H1 (cell line): Measurements from ENCODE around the gene CLDN4. TPM values are rescaled to one million over a fixed set of nuclear protein-coding genes. Genes with fewer than 3 reads are reported as not detected.

Experiments used
- CTCF ChIA-PET: fragments of 300-600 bp; sonication (Branson Sonifier 250); formaldehyde crosslinking; loops from one replicate; lab custom pipeline; 2021; ENCODE audit not compliant: partially characterized antibody; lab: Charles Lee
- POLR2A ChIA-PET: fragments of 300-600 bp; sonication (Branson Sonifier 250); formaldehyde crosslinking; loops from one replicate; lab custom pipeline; 2021; ENCODE audit warnings: inconsistent platforms; ENCODE audit not compliant: partially characterized antibody; lab: Charles Lee
- DNase-seq, 2 experiments: peaks; one replicate each; pipeline versions ENCODE4 v3.0.0 to v3.0.0-alpha.2; 2010 to 2022; ENCODE audit warnings: low spot score in 2 of 2, low read depth in 1 of 2, mixed read lengths in 1 of 2
- FAIRE-seq: peaks from 2 replicates; lab custom pipeline; 2011; peaks lifted over from hg19 to GRCh38; lab: Jason Lieb, UNC
- H2AFZ ChIP-seq: 2 replicates; pipeline ENCODE4 v1.8.1; 2012; ENCODE audit warnings: low read length, inconsistent platforms
- H2AK5ac ChIP-seq: 2 replicates; pipeline ENCODE4 v1.6.1; 2013; ENCODE audit warnings: low read depth, low read length
- H2BK120ac ChIP-seq: replicated peaks from 2 replicates; pipeline ENCODE3; 2013; ENCODE audit warnings: low read depth, low read length, inconsistent platforms
- H2BK12ac ChIP-seq: 2 replicates; pipeline ENCODE4 v1.6.1; 2013; ENCODE audit warnings: low read depth, low read length
- H2BK15ac ChIP-seq: 2 replicates; pipeline ENCODE4 v1.6.1; 2013; ENCODE audit warnings: low read length
- H2BK20ac ChIP-seq: 2 replicates; pipeline ENCODE4 v1.6.1; 2013; ENCODE audit warnings: low read length
- H2BK5ac ChIP-seq: 2 replicates; pipeline ENCODE4 v1.6.1; 2013; ENCODE audit warnings: low read depth, low read length
- H3K14ac ChIP-seq: 2 replicates; pipeline ENCODE4 v1.6.1; 2013; ENCODE audit warnings: inconsistent platforms; ENCODE audit not compliant: insufficient read length
- H3K18ac ChIP-seq: 2 replicates; pipeline ENCODE4 v1.6.1; 2013; ENCODE audit warnings: low read length; ENCODE audit errors: extremely low read depth
- H3K23ac ChIP-seq: 2 replicates; pipeline ENCODE4 v1.6.1; 2013; ENCODE audit warnings: inconsistent platforms; ENCODE audit not compliant: insufficient read length
- H3K23me2 ChIP-seq: 2 replicates; pipeline ENCODE4 v1.6.1; 2013; ENCODE audit warnings: low read depth, low read length
- H3K27ac ChIP-seq: 2 replicates; pipeline ENCODE4 v1.6.1; 2011; ENCODE audit warnings: low read depth, low read length, inconsistent platforms
- H3K27me3 ChIP-seq, 4 experiments: replicated peaks in 1 of 4; 1 replicate in 1 of 4; 2 replicates in 3 of 4; pipeline versions ENCODE4 v1.6.1 to v1.8.1; 2011 to 2013; ENCODE audit warnings: low read length in 3 of 4, mild to moderate bottlenecking in 3 of 4, inconsistent platforms in 2 of 4, mixed read lengths in 2 of 4, moderate library complexity in 1 of 4; ENCODE audit not compliant: control insufficient read depth in 3 of 4, insufficient read depth in 3 of 4; ENCODE audit errors: extremely low read depth in 1 of 4
- H3K36me3 ChIP-seq, 4 experiments: 2 replicates each; pipeline versions ENCODE4 v1.6.1 to v1.8.1; 2011 to 2013; ENCODE audit warnings: mild to moderate bottlenecking in 4 of 4, low read length in 3 of 4, moderate library complexity in 2 of 4, control low read depth in 1 of 4, inconsistent platforms in 1 of 4; ENCODE audit not compliant: insufficient read depth in 4 of 4, control insufficient read depth in 2 of 4
- H3K4ac ChIP-seq: replicated peaks from 2 replicates; pipeline ENCODE3; 2013; ENCODE audit warnings: low read length, low read depth, mixed read lengths, inconsistent platforms; ENCODE audit not compliant: insufficient read length
- H3K4me1 ChIP-seq, 4 experiments: replicated peaks in 1 of 4; 1 replicate in 1 of 4; 2 replicates in 3 of 4; pipeline versions ENCODE4 v1.6.1 to v1.8.1; 2011 to 2013; ENCODE audit warnings: low read length in 3 of 4, inconsistent platforms in 2 of 4, mixed read lengths in 1 of 4; ENCODE audit not compliant: insufficient read depth in 4 of 4, control insufficient read depth in 3 of 4
- H3K4me2 ChIP-seq, 2 experiments: 2 replicates each; pipeline versions ENCODE4 v1.6.1 to v1.8.1; 2011 to 2013; ENCODE audit warnings: low read depth in 2 of 2, low read length in 2 of 2, control low read depth in 1 of 2, inconsistent platforms in 1 of 2, mild to moderate bottlenecking in 1 of 2; ENCODE audit not compliant: insufficient read depth in 1 of 2
- H3K4me3 ChIP-seq, 4 experiments: fragments of 200-600, 300-600 bp in 1 of 4; sonication (generic), shearing (Covaris generic), sonication (Bioruptor Twin) in 1 of 4; 2 replicates each; pipeline versions ENCODE4 v1.5.1 to v1.8.1; 2011 to 2016; ENCODE audit warnings: low read length in 4 of 4, low read depth in 3 of 4, control low read depth in 2 of 4, inconsistent platforms in 2 of 4, mild to moderate bottlenecking in 2 of 4, mixed read lengths in 1 of 4, moderate library complexity in 1 of 4; ENCODE audit not compliant: insufficient read depth in 2 of 4; ENCODE audit errors: extremely low read depth in 1 of 4
- H3K56ac ChIP-seq: replicated peaks from 2 replicates; pipeline ENCODE3; 2013; ENCODE audit warnings: low read depth, mild to moderate bottlenecking, mixed read lengths, low read length, inconsistent platforms; ENCODE audit not compliant: insufficient read length
- H3K79me1 ChIP-seq: 2 replicates; pipeline ENCODE4 v1.6.1; 2013; ENCODE audit warnings: low read depth, low read length, control low read depth
- H3K79me2 ChIP-seq, 2 experiments: 2 replicates each; pipeline versions ENCODE4 v1.6.1 to v1.8.1; 2012 to 2013; ENCODE audit warnings: low read length in 2 of 2, mild to moderate bottlenecking in 2 of 2, inconsistent platforms in 1 of 2; ENCODE audit not compliant: insufficient read depth in 2 of 2, control insufficient read depth in 1 of 2
- H3K9ac ChIP-seq, 4 experiments: replicated peaks in 1 of 4; 1 replicate in 1 of 4; 2 replicates in 3 of 4; pipeline versions ENCODE4 v1.6.1 to v1.8.1; 2011 to 2013; ENCODE audit warnings: low read depth in 3 of 4, low read length in 3 of 4, control low read depth in 2 of 4, mild to moderate bottlenecking in 2 of 4, moderate library complexity in 2 of 4, inconsistent platforms in 1 of 4; ENCODE audit errors: extremely low read depth in 1 of 4
- H3K9me3 ChIP-seq, 2 experiments: 2 replicates each; pipeline versions ENCODE4 v1.6.1 to v1.8.1; 2012 to 2013; ENCODE audit warnings: mild to moderate bottlenecking in 2 of 2, moderate library complexity in 2 of 2, control low read depth in 1 of 2, inconsistent platforms in 1 of 2, low read depth in 1 of 2, low read length in 1 of 2, mixed read lengths in 1 of 2; ENCODE audit not compliant: insufficient read depth in 2 of 2
- H4K20me1 ChIP-seq, 2 experiments: replicated peaks in 1 of 2; 2 replicates each; pipeline versions ENCODE3 to v1.8.1; 2011 to 2013; ENCODE audit warnings: inconsistent platforms in 2 of 2, low read length in 2 of 2, mild to moderate bottlenecking in 1 of 2; ENCODE audit not compliant: insufficient read depth in 2 of 2, control insufficient read depth in 1 of 2
- H4K5ac ChIP-seq: 2 replicates; pipeline ENCODE4 v1.6.1; 2013; ENCODE audit warnings: low read length, low read depth, mixed read lengths, inconsistent platforms; ENCODE audit not compliant: insufficient read length
- H4K8ac ChIP-seq: 2 replicates; pipeline ENCODE4 v1.8.0; 2013; ENCODE audit warnings: mild to moderate bottlenecking, moderate library complexity, low read length, inconsistent platforms; ENCODE audit not compliant: insufficient read depth; ENCODE audit errors: extremely low read depth
- H4K91ac ChIP-seq: replicated peaks from 2 replicates; pipeline ENCODE3; 2013; ENCODE audit warnings: low read length, mixed read lengths, inconsistent platforms; ENCODE audit not compliant: insufficient read length
- KDM5A ChIP-seq: fragments of 200-600 bp; IDR thresholded peaks from 2 replicates; pipeline ENCODE4 v1.7.1; 2012; ENCODE audit warnings: mild to moderate bottlenecking, low read length, inconsistent platforms, mixed read lengths
- TAF1 ChIP-seq: IDR thresholded peaks from 2 replicates; pipeline ENCODE4 v1.6.1; 2011; ENCODE audit warnings: mild to moderate bottlenecking, low read depth, low read length
- TCF12 ChIP-seq: IDR thresholded peaks from 2 replicates; pipeline ENCODE4 v1.6.1; 2011; ENCODE audit warnings: low read depth, mild to moderate bottlenecking, low read length
- TEAD4 ChIP-seq: IDR thresholded peaks from 2 replicates; pipeline ENCODE4 v1.6.1; 2012; ENCODE audit warnings: low read depth, low read length, inconsistent platforms, mixed read lengths
- WGBS, 2 experiments: shearing (Covaris generic) in 1 of 2; methylation state at CpG; one replicate each; pipeline versions ENCODE4 v1.1.6 to v1.1.7; 2013 to 2015; ENCODE audit warnings: low lambda C conversion rate in 2 of 2, mixed read lengths in 2 of 2, inconsistent platforms in 1 of 2, low coverage in 1 of 2, missing lambda C conversion rate in 1 of 2; ENCODE audit not compliant: insufficient replicate concordance in 2 of 2, insufficient coverage in 1 of 2, insufficient read length in 1 of 2; ENCODE audit errors: extremely low coverage in 1 of 2, missing lambda C conversion rate in 1 of 2; 5-methylcytosine and 5-hydroxymethylcytosine counted together
- polyA plus RNA-seq, 7 experiments: library from polyadenylated mRNA; depleted of rRNA in 3 of 7; stranded (reverse) in 5 of 7; unstranded in 2 of 7; fragments of >200 nt in 5 of 7; fragments of 200-250 nt in 2 of 7; gene quantifications; 1 replicate in 5 of 7; 2 replicates in 1 of 7; 4 replicates in 1 of 7; pipeline versions ENCODE4 v1.2.1 to v1.2.3, GENCODE V29; 2011 to 2013; ENCODE audit warnings: missing spikeins in 2 of 7, mixed read lengths in 2 of 7
- total RNA-seq: library from RNA; stranded (reverse); fragmentation: NEBNext Ultra II Directional; extraction: Animal tissue kit (Norgen Biotek cat#: 25700); gene quantifications from 2 replicates; pipeline ENCODE4 v1.2.1, GENCODE V29; 2021

CLDN4 gene
- total and polyA plus RNA-seq, 2 of the 8 experiments (the other 6 are each of a cell fraction or from before 2014, with no cell fraction given): 28.0 to 69.3 TPM

DNA sequence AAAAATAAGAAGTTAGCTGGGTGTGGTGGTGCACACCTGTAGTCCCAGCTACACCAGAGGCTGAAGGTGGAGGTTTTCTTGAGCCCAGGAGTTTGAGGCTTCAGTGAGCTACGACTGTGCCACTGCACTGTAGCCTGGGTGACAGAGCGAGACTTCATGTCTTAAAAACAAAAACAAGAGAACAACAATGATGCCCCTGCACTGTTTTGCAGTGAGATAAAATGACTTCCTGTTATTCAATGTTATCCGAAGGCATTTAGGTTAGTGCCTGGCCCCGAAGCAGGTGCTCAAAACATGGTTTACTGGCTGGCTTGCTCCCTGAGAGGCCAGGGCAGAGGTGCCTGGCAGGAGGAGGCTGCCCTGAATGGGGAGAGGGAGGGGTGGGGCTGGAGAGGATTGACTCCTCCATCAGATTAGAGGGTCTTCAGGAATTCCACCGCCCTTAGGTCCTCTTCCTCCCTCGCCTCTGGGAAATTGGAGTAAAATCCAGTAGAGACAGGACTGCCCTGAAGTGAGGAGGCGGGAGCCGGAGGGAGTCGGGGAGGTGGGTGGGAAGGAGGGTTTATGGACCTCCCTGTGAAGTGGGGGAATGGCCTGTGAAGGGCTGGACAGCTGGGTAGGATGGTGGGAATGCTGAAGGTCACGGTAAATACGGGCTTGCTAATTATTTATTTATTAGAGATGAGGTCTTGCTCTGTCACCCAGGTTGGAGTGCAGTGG, 6.8 kb upstream of the CLDN4 start:
- no peak overlapping the region for H2BK20ac ChIP-seq
- TF ChIP-seq KDM5A (no peak), TEAD4 (no peak), TCF12 (no peak), TAF1 (no peak)
- no peak overlapping the region for H3K27ac ChIP-seq
- no peak overlapping the region for H2AK5ac ChIP-seq
- no peak overlapping the region for H3K23ac ChIP-seq
- no peaks in the 10 kb centered on the region for H4K20me1 ChIP-seq
- DNase-seq: no peak
- no peaks in the 10 kb centered on the region for H3K79me2 ChIP-seq
- H3K36me3 ChIP-seq: no peaks in the 10 kb centered on the region
- H2BK15ac ChIP-seq: no peak overlapping the region
- no peak overlapping the region for H4K5ac ChIP-seq
- H2AFZ ChIP-seq: no peak overlapping the region
- no peak overlapping the region for H3K14ac ChIP-seq
- peaks cover 7 to 17% (median 10%) of the 10 kb centered on the region in 4 experiments for H3K4me1 ChIP-seq
- ChIA-PET POLR2A (interaction anchor here (0.7 to 3.4 kb wide), 2 partner anchors 9 kb away, joined by 3 to 20 read pairs; no protein-coding TSS in a partner anchor), CTCF (interaction anchor here (1.1 to 4.8 kb wide), 7 partner anchors 9 to 217 kb away, joined by 3 to 23 read pairs (median 12); partner anchors contain the start of gene ABHD11)
- H3K56ac ChIP-seq: no peak overlapping the region
- no peak overlapping the region for H3K4ac ChIP-seq
- peaks cover 0 to 5% (median 1%) of the 10 kb centered on the region in 4 experiments; a peak in 3 of 7 replicates for H3K27me3 ChIP-seq
- no peak overlapping the region for H4K8ac ChIP-seq
- no peaks in the 10 kb centered on the region for H3K9me3 ChIP-seq
- no peak overlapping the region for H3K4me3 ChIP-seq
- 92% methylated on average over 11 of the region's 11 CpGs; no CpG with 5 or more reads in 1 of the 2 experiments for WGBS, 2 experiments
- H2BK5ac ChIP-seq: no peak overlapping the region
- 0 out of 2 replicates have a peak, but pooled peaks cover 4% of the 10 kb centered on the region for H3K23me2 ChIP-seq
- no peak overlapping the region for H2BK12ac ChIP-seq
- no peak overlapping the region for H3K4me2 ChIP-seq
- no peak for FAIRE-seq
- no peak overlapping the region for H3K9ac ChIP-seq
- no peak overlapping the region for H2BK120ac ChIP-seq
- no peak overlapping the region for H3K18ac ChIP-seq
- no peak overlapping the region for H4K91ac ChIP-seq
- no peaks in the 10 kb centered on the region for H3K79me1 ChIP-seq
